NCI-H2196 (cell line): ENCODE data around the gene PSMB1.

Experiments used
- DNase-seq: peaks from one replicate; lab custom pipeline; 2025; ENCODE audit not compliant: unreplicated experiment; lab: John Stamatoyannopoulos, UW

PSMB1 gene

GRCh38 chr6:170552765-170553533 is at the start of gene PSMB1:
Gene PSMB1 (minus strand): TSS chr6:170553307. CDS start chr6:170553242, 65 bp downstream.
- peak; percentile 78 for DNase-seq

- DNase-seq, result no peak
Observed at GRCh38 chr6:170597278-170597677, 44.2 kb upstream of the PSMB1 start.

- no peak for DNase-seq
Observed at GRCh38 chr6:170596426-170596825, 43.3 kb upstream of the PSMB1 start.

DNA sequence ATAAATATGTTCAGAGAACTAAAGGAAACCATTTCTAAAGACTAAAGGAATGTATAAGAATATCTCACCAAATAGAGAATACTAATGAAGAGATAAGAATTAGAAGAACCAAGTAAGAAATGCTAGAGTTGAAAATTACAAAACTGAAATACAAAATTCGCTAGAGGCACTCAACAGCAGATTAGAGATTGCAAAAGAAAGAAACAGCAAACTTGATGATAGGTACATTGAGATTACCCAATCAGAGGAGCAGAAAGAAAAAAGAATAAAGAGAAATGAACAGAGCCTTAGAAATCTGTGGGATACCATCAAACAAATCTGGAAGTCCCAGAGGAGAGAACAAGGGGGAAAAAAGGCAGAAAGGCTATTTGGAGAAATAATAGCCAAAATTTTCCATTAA is 37.6 kb upstream of the PSMB1 start:
- no peak for DNase-seq

GRCh38 chr6:170584954-170585498 is 31.9 kb upstream of the PSMB1 start:
- no peak for DNase-seq

DNA sequence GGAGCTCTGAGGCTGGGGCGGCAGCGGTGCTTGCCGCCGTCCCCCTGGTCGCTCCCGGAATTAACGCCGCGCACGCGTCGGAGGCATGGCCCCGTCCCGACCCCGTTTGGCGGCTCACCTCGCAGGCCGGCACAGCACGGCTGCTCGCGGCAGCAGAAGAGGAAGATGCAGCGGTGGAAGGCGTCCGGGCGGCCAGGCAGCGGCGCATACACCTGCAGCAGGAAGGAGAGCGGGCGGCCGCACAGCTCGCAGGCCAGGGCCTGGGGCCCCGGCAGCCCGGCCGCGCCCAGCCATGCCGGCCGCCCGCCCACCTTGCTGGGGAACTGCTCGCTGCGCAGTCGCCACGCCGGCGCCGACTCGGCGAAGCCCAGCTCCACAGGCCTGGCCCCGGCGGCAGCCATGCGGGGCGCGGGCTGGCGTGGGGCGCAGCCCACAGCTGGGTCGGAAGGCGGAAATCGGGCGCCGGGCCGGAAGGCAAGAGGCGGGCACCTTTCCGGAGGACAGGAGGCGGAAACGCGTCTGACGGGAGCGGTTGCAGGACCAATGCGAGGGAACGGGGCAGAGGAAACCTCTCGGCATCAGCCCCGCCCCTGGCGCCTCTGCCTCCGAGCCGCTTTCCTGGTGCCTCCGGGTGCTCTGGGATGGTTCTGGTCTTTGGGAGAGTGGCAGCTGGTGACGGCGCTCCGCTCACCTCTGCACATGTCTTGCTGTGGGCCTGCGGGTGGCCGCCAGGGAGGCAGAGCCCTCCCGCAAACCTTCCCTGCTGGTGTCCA is 31.3 kb upstream of the PSMB1 start, which contains the start of gene PDCD2:
TSS of gene PDCD2 (minus strand) at position 457 of the 773 bp plus-strand sequence. CDS start at position 401, 56 bp downstream.
- DNase-seq, result peak; percentile 74

DNA sequence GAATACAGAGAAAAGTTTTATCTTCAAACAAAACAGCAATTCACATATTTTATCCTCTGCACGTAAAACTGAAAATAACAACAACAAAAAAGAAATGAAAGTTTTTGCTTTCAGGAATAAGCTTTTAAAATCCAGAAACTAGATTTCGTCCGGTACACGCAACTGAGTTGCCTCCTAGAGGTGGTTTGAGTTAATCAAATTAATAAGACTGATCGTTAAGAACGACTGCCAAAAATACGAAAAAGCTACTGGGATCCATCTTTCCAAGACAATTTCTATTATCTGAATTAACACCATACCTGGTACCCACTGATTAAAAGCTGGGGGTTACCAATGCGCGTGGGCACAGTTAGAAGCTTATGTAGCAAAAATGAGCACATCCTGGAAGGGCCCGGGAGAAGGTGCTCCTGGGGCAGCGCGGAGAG is 30.7 kb upstream of the PSMB1 start:
- no peak for DNase-seq

DNA sequence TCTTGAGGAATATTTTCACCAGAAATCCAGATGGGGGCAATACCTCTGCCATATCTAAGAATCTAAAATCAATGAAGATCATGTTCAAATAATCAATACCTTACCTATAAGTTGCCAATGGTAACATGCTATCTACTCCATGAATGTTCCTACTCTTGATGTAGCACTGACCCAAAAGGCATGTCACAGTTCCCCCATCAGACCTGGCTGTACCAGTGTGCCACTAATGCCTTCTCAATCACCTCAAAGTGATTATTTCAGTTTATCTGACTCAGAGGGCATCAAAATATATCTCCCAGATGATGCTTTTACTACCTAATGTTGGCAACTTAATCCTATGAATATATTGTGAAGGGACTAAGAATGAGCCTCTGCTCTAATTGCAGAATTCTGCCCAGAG is 25.8 kb upstream of the PSMB1 start:
- no peak for DNase-seq

- DNase-seq, result no peak
Observed at GRCh38 chr6:170575250-170575649, 22.1 kb upstream of the PSMB1 start.

DNA sequence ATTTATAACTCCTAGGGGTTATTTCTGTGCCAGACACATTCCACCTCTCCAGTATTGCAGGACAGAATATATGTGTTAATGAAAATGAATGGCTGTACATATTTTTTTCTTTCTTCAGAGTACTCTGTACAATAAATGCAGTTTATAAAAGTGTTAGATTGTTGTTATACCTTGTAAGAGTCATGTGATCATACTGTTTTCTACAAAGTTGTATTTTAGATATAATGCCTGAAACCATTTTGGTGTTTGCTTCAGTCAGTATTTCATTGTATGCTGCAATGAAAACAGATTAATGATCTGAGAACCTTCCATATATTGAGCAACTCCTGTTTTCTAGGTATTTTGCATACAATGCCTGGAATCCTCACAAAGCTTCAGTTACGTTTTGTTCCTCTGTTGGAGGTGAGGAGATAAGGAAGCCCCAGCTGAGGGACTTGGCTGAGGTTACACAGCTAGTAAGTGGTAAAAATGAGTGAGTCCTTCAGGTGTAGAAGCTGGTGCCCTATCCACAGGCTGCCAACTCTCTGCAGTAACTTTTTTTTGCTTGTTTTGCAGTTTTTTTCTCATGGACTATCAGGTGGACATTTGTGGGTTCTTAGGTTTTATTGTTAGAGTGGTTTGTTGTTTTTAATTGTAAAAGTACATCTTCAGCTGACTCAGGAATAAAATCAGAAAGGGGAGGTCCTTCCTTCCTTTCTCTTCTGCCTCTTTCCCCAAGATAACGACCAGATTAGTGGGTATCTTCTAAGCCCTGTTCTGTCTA is 19.8 kb upstream of the PSMB1 start:
- DNase-seq, result no peak

GRCh38 chr6:170564936-170565530 is 11.9 kb upstream of the PSMB1 start:
- DNase-seq, result no peak

GRCh38 chr6:170561555-170561954 is 8.4 kb upstream of the PSMB1 start:
- no peak for DNase-seq

- DNase-seq, result no peak
Observed at GRCh38 chr6:170555305-170555704, 2.2 kb upstream of the PSMB1 start.

GRCh38 chr6:170554796-170555137 is 1.7 kb upstream of the PSMB1 start:
- no peak for DNase-seq

- DNase-seq, result peak; percentile 87
Observed at GRCh38 chr6:170554013-170554795, 1.1 kb upstream of the PSMB1 start, which contains the start of gene TBP. Gene TBP (plus strand): TSS chr6:170554369. CDS start chr6:170557030, 2,661 bp downstream.

DNA sequence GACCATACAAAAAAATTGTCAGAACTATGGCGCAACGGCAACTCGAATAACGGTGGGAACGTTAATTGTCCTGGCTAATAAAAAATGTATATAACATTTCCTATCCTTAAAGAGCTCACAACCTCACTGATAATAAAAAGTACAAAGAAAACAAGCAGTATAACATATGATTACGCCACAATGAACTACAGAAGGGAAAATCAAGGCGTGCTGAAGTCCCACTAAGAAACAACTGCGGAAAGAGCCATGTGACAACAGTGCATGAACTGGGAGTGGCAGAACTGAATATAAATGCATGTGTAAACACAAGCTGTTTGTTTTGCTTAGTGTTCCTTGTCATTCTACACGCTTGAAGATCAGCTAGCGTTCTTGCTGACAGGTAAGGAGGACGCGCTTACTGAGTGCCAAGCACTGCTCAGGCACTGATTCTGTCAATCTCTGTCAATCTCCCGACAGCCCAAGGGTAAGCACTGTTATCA is 466 bp upstream of the PSMB1 start:
- peak; percentile 38 for DNase-seq

GRCh38 chr6:170545405-170545804 is 7.7 kb downstream of the PSMB1 start:
- DNase-seq, result peak; percentile 68

- no peak for DNase-seq
Observed at GRCh38 chr6:170542031-170542719, 10.9 kb downstream of the PSMB1 start.

- no peak for DNase-seq
Observed at GRCh38 chr6:170537329-170537728, 15.8 kb downstream of the PSMB1 start.
